ENCODE results near the gene FAM78B.

DNA sequence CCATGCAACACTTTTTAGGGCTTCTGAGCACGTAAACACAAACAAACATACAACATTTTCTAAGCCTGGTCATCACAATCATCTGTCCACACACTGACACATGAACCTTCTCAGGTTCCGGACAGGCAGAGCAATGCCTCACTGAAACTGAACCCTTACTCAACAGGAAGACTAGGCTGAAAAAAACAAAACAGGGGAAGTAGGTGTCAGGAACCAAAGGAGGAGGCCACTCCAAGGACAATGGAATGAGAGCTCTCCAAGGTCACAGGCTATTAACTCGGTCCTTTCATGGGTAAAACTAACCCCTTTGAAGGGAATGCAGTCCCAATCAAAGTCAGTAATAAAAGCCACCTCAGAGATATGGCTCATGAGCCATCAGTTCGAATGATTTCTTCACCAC is 76.6 kb downstream of the FAM78B start:
- TF ChIP-seq CTCF (IDR thresholded peaks at IDR 0.05; ENCODE audit: poor library complexity) (no peak), EZH2 (IDR thresholded peaks at IDR 0.05; ENCODE audit: borderline replicate concordance) (no peak), EZH2phosphoT487 (IDR thresholded peaks at IDR 0.05; ENCODE audit: low read depth, severe bottlenecking, unreplicated experiment) (no peak)
